Kasumi-1 (cell line): ENCODE results near the gene GATM.
A peak's percentile ranks its signal among the peaks of the same experiment; 100 is the strongest.

Experiments used
- DNase-seq, 2 experiments: peaks; one replicate each; lab custom pipeline; 2025; lab: John Stamatoyannopoulos, UW

Gene GATM

GRCh38 chr15:45378149-45378912 is at the start of gene GATM:
Gene GATM (minus strand): TSS chr15:45378544. CDS start chr15:45378453, 91 bp downstream.
- peak in 1 of 2 experiments; percentile 10 for DNase-seq

GRCh38 chr15:45427085-45427484 is 48.7 kb upstream of the GATM start:
- DNase-seq, result no peak

- no peak for DNase-seq
Measured at GRCh38 chr15:45425135-45425534, 46.8 kb upstream of the GATM start.

GRCh38 chr15:45424429-45424828 is 46.1 kb upstream of the GATM start:
- no peak for DNase-seq

GRCh38 chr15:45417303-45417950 is 39.1 kb upstream of the GATM start:
- DNase-seq, result no peak

GRCh38 chr15:45414215-45414885 is 36.0 kb upstream of the GATM start:
- DNase-seq, result no peak

- no peak for DNase-seq
Measured at GRCh38 chr15:45409596-45409995, 31.3 kb upstream of the GATM start.

GRCh38 chr15:45407786-45408185 is 29.4 kb upstream of the GATM start:
- DNase-seq, result no peak

GRCh38 chr15:45402955-45403877 is 24.9 kb upstream of the GATM start:
- DNase-seq, result no peak

- DNase-seq, result peak; percentile 82 to 88
Measured at GRCh38 chr15:45402162-45402954, 24.0 kb upstream of the GATM start.

GRCh38 chr15:45401665-45402161 is 23.4 kb upstream of the GATM start:
- DNase-seq, result no peak

- DNase-seq, result peak; percentile 66 to 73
Measured at GRCh38 chr15:45399381-45400212, 21.3 kb upstream of the GATM start.

GRCh38 chr15:45397116-45397665 is 18.8 kb upstream of the GATM start:
- DNase-seq, result no peak

- no peak for DNase-seq
Measured at GRCh38 chr15:45395943-45396342, 17.6 kb upstream of the GATM start.

- DNase-seq, result no peak
Measured at GRCh38 chr15:45394681-45395080, 16.3 kb upstream of the GATM start.

GRCh38 chr15:45393851-45394250 is 15.5 kb upstream of the GATM start:
- no peak for DNase-seq

GRCh38 chr15:45392584-45392855 is 14.2 kb upstream of the GATM start:
- no peak for DNase-seq

GRCh38 chr15:45391746-45392583 is 13.6 kb upstream of the GATM start:
- peak; percentile 39 to 57 for DNase-seq

- no peak for DNase-seq
Measured at GRCh38 chr15:45389351-45389750, 11.0 kb upstream of the GATM start.
